ENCODE data around the gene TBC1D4.

TBC1D4 gene

GRCh38 chr13:75478659-75479058 is 3.3 kb downstream of the TBC1D4 start:
- H3K27ac Mint-ChIP-seq, result no peak overlapping the region
- H3K36me3 Mint-ChIP-seq (ENCODE audit: low read depth), result peaks cover 9% of the 10 kb centered on the region
- H3K4me3 Mint-ChIP-seq, result no peak overlapping the region
- H3K4me1 Mint-ChIP-seq (ENCODE audit: low read depth), result peaks cover 14% of the 10 kb centered on the region
- peaks cover 64% of the 10 kb centered on the region for H3K27me3 Mint-ChIP-seq
- no peaks in the 10 kb centered on the region for H3K9me3 Mint-ChIP-seq
- no peak for DNase-seq

GRCh38 chr13:75474956-75475355 is 7.0 kb downstream of the TBC1D4 start:
- H3K4me3 Mint-ChIP-seq, result no peak overlapping the region
- peaks cover 35% of the 10 kb centered on the region for H3K27me3 Mint-ChIP-seq
- no peak for DNase-seq
- H3K27ac Mint-ChIP-seq, result no peak overlapping the region
- H3K4me1 Mint-ChIP-seq (ENCODE audit: low read depth), result no peaks in the 10 kb centered on the region
- no peaks in the 10 kb centered on the region for H3K9me3 Mint-ChIP-seq
- no peaks in the 10 kb centered on the region for H3K36me3 Mint-ChIP-seq (ENCODE audit: low read depth)

GRCh38 chr13:75473468-75473867 is 8.5 kb downstream of the TBC1D4 start:
- Mint-ChIP-seq H3K27ac (no peak overlapping the region), H3K9me3 (no peaks in the 10 kb centered on the region), H3K36me3 (ENCODE audit: low read depth) (no peaks in the 10 kb centered on the region), H3K4me3 (no peak overlapping the region), H3K27me3 (peaks cover 27% of the 10 kb centered on the region), H3K4me1 (ENCODE audit: low read depth) (no peaks in the 10 kb centered on the region)
- DNase-seq, result no peak

DNA sequence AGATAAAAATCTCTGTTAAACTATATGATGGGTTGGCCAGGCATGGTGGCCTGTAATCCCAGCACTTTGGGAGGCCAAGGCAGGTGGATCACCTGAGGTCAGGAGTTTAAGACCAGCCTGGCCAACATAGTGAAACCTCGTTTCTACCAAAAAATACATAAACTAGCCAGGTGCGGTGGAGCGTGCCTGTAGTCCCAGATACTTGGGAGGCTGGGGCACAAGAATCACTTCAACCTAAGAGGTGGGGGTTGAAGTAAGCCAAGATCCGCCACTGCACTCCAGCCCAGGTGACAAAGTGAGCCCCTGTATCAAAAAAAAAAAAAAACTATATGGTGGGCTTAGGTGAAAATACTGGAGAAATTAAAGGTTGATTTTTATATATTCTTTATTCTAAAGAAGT is 11.3 kb downstream of the TBC1D4 start:
- Mint-ChIP-seq H3K27ac (no peak overlapping the region), H3K9me3 (no peaks in the 10 kb centered on the region), H3K4me1 (ENCODE audit: low read depth) (no peaks in the 10 kb centered on the region), H3K36me3 (ENCODE audit: low read depth) (no peaks in the 10 kb centered on the region), H3K4me3 (no peak overlapping the region), H3K27me3 (peaks cover 11% of the 10 kb centered on the region)
- no peak for DNase-seq

GRCh38 chr13:75469047-75469446 is 12.9 kb downstream of the TBC1D4 start:
- no peaks in the 10 kb centered on the region for H3K9me3 Mint-ChIP-seq
- H3K27ac Mint-ChIP-seq, result no peak overlapping the region
- H3K4me1 Mint-ChIP-seq (ENCODE audit: low read depth), result no peaks in the 10 kb centered on the region
- no peak overlapping the region for H3K4me3 Mint-ChIP-seq
- no peak for DNase-seq
- peaks cover 18% of the 10 kb centered on the region for H3K27me3 Mint-ChIP-seq
- no peaks in the 10 kb centered on the region for H3K36me3 Mint-ChIP-seq (ENCODE audit: low read depth)

- Mint-ChIP-seq H3K9me3 (no peaks in the 10 kb centered on the region), H3K27me3 (peaks cover 18% of the 10 kb centered on the region), H3K4me3 (no peak overlapping the region), H3K36me3 (ENCODE audit: low read depth) (no peaks in the 10 kb centered on the region), H3K4me1 (ENCODE audit: low read depth) (no peaks in the 10 kb centered on the region), H3K27ac (no peak overlapping the region)
- DNase-seq, result no peak
Measured at GRCh38 chr13:75468602-75469001, 13.4 kb downstream of the TBC1D4 start.

GRCh38 chr13:75468098-75468497 is 13.9 kb downstream of the TBC1D4 start:
- peaks cover 18% of the 10 kb centered on the region for H3K27me3 Mint-ChIP-seq
- no peaks in the 10 kb centered on the region for H3K36me3 Mint-ChIP-seq (ENCODE audit: low read depth)
- DNase-seq, result no peak
- H3K27ac Mint-ChIP-seq, result no peak overlapping the region
- no peaks in the 10 kb centered on the region for H3K4me1 Mint-ChIP-seq (ENCODE audit: low read depth)
- no peak overlapping the region for H3K4me3 Mint-ChIP-seq
- H3K9me3 Mint-ChIP-seq, result no peaks in the 10 kb centered on the region

- peaks cover 18% of the 10 kb centered on the region for H3K27me3 Mint-ChIP-seq
- no peaks in the 10 kb centered on the region for H3K4me1 Mint-ChIP-seq (ENCODE audit: low read depth)
- H3K4me3 Mint-ChIP-seq, result no peak overlapping the region
Measured at GRCh38 chr13:75467040-75467728, 14.8 kb downstream of the TBC1D4 start.

GRCh38 chr13:75465236-75465635 is 16.7 kb downstream of the TBC1D4 start:
- no peaks in the 10 kb centered on the region for H3K9me3 Mint-ChIP-seq
- H3K4me1 Mint-ChIP-seq (ENCODE audit: low read depth), result no peaks in the 10 kb centered on the region
- H3K27me3 Mint-ChIP-seq, result peaks cover 18% of the 10 kb centered on the region

More at GRCh38 chr13:75467040-75467728, 14.8 kb downstream of the TBC1D4 start:
- H3K9me3 Mint-ChIP-seq, result no peaks in the 10 kb centered on the region
- no peak for DNase-seq
- H3K27ac Mint-ChIP-seq, result no peak overlapping the region
- no peaks in the 10 kb centered on the region for H3K36me3 Mint-ChIP-seq (ENCODE audit: low read depth)

GRCh38 chr13:75461314-75461713 is 20.7 kb downstream of the TBC1D4 start:
- H3K4me3 Mint-ChIP-seq, result no peak overlapping the region
- no peak for DNase-seq
- H3K27ac Mint-ChIP-seq, result no peak overlapping the region
- H3K9me3 Mint-ChIP-seq, result no peaks in the 10 kb centered on the region
- H3K4me1 Mint-ChIP-seq (ENCODE audit: low read depth), result no peaks in the 10 kb centered on the region
- H3K36me3 Mint-ChIP-seq (ENCODE audit: low read depth), result no peaks in the 10 kb centered on the region
- H3K27me3 Mint-ChIP-seq, result peaks cover 16% of the 10 kb centered on the region

More at GRCh38 chr13:75465236-75465635, 16.7 kb downstream of the TBC1D4 start:
- DNase-seq, result no peak
- no peaks in the 10 kb centered on the region for H3K36me3 Mint-ChIP-seq (ENCODE audit: low read depth)
- no peak overlapping the region for H3K4me3 Mint-ChIP-seq
- no peak overlapping the region for H3K27ac Mint-ChIP-seq

GRCh38 chr13:75460644-75461043 is 21.3 kb downstream of the TBC1D4 start:
- peaks cover 12% of the 10 kb centered on the region for H3K27me3 Mint-ChIP-seq
- H3K9me3 Mint-ChIP-seq, result no peaks in the 10 kb centered on the region
- no peak overlapping the region for H3K27ac Mint-ChIP-seq
- no peak for DNase-seq
- no peaks in the 10 kb centered on the region for H3K36me3 Mint-ChIP-seq (ENCODE audit: low read depth)
- H3K4me3 Mint-ChIP-seq, result no peak overlapping the region
- no peaks in the 10 kb centered on the region for H3K4me1 Mint-ChIP-seq (ENCODE audit: low read depth)

GRCh38 chr13:75458696-75459422 is 23.1 kb downstream of the TBC1D4 start:
- no peak overlapping the region for H3K27ac Mint-ChIP-seq
- no peak overlapping the region for H3K4me3 Mint-ChIP-seq
- no peaks in the 10 kb centered on the region for H3K9me3 Mint-ChIP-seq
- peaks cover 12% of the 10 kb centered on the region for H3K27me3 Mint-ChIP-seq
- H3K4me1 Mint-ChIP-seq (ENCODE audit: low read depth), result no peaks in the 10 kb centered on the region
- DNase-seq, result no peak
- H3K36me3 Mint-ChIP-seq (ENCODE audit: low read depth), result no peaks in the 10 kb centered on the region

- Mint-ChIP-seq H3K4me3 (no peak overlapping the region), H3K27me3 (peaks cover 18% of the 10 kb centered on the region), H3K27ac (no peak overlapping the region), H3K36me3 (ENCODE audit: low read depth) (no peaks in the 10 kb centered on the region), H3K9me3 (no peaks in the 10 kb centered on the region), H3K4me1 (ENCODE audit: low read depth) (no peaks in the 10 kb centered on the region)
- no peak for DNase-seq
Measured at GRCh38 chr13:75455962-75456361, 26.0 kb downstream of the TBC1D4 start.

DNA sequence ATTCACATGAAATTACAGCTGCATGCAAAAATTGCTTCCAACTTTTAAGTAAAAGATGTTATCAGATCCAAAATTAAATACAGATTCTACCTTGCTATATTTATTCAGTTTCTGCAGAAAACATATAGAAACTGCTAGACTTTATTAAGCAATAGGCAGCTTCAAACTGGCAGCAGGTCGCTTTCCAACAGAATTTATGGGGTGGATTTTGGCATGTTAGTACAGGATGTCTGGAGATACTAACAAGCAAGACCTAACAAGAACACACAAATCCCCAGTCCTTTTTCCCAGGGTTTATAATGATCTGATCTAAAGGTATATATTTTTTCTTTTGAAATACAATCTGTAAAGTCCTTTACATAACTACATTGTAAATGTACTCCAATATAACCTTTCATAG is 27.5 kb downstream of the TBC1D4 start:
- Mint-ChIP-seq H3K36me3 (ENCODE audit: low read depth) (no peaks in the 10 kb centered on the region), H3K4me1 (ENCODE audit: low read depth) (no peaks in the 10 kb centered on the region), H3K9me3 (no peaks in the 10 kb centered on the region), H3K4me3 (no peak overlapping the region), H3K27me3 (peaks cover 18% of the 10 kb centered on the region), H3K27ac (no peak overlapping the region)
- no peak for DNase-seq

DNA sequence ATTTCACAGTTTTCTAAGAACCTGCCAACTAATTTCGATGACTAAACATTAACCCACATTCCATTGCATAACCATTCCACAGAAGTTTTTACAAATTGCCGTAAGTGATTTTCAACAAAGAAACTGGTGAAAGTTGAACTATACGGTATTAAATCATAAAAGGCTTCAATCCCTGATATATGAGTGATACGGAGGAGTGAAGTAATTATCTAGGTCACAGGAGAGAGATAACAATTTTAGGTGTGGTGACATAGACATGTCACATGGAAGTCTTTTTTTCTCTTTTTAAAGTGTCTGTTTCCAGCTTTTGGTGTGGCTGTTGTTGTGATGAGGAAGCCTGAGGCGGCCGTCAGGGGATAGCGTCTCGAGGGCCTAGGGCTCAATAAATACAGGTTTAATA is 29.4 kb downstream of the TBC1D4 start:
- Mint-ChIP-seq H3K9me3 (no peaks in the 10 kb centered on the region), H3K36me3 (ENCODE audit: low read depth) (no peaks in the 10 kb centered on the region), H3K4me1 (ENCODE audit: low read depth) (no peaks in the 10 kb centered on the region), H3K4me3 (no peak overlapping the region), H3K27ac (no peak overlapping the region), H3K27me3 (peaks cover 12% of the 10 kb centered on the region)
- no peak for DNase-seq
